ENCODE measurements around the gene PKN3.

DNA sequence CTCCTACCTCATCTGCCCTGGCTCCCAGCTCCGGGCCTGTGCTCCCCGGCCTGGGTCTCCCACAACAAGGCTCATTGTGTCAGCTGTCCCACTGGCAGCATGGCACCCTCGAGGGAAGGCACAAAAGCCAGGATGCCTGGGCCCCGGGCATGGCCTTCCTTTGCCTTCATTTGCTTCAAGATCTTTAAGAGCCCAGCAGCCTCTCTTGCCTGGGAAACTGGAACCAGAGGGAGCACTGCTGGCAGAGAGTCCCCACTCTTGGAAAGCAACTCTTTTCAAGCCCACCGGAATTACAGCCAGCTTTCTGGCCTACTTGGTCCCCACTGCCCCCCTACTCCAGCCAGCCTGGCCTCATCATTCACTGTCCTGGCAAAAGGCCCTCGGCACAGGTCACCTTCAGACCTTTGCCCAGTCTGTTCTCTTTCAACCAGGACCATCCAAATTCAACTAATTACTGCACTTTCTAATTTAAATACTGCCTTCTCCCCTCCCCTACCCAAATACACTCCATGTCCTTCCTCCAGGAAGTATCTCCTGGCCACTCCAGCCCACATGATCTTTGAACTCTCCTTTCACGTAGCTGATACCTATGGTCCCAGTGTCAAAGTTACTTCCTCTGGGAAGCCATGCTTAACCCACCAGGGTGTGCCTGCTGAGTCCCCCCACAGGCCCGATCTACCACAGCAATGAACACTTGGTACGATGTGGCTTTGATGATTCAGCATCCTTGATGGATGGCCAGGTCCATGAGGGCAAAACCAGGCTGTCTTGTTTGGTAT lies 60.6 kb downstream of the PKN3 start:
- TF ChIP-seq CTCF (IDR thresholded peaks at IDR 0.05): no peak
- TF ChIP-seq POLR2A (IDR thresholded peaks at IDR 0.05): no peak

Data from thyroid gland (tissue), 4 donors.